Measurements from ENCODE around the gene MKKS.

DNA sequence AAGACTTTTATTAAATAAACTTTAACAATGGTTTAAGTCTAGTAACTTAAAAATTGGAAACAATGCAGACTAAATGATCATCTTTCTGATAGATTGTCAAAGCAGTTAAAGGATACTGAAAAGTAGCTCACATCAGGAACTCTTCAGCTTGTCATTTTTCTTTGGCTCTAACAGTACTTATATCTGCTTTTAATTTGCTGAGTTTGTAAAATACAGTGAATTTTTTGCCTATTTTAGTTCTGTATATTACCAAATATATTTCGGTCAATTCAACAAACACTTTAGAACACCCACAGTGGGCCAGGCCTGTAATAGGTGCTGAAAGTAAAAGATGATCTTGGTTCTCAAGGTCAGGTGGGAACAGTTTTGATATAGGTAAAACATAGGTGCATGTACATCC, 22.3 kb downstream of the MKKS start:
- TF ChIP-seq CTCF (IDR thresholded peaks at IDR 0.05 in 2 of 3, conservative IDR thresholded peaks at IDR 0.05 in 1 of 3; ENCODE audit: control insufficient read depth in 2 of 3, extremely low read depth in 1 of 3, insufficient read depth in 1 of 3, low read depth in 3 of 3, low read length in 3 of 3) (no peak), RAD21 (IDR thresholded peaks at IDR 0.05; ENCODE audit: insufficient read depth, low read depth, low read length) (no peak), RAD51 (IDR thresholded peaks at IDR 0.05) (no peak), FOS (IDR thresholded peaks at IDR 0.05; ENCODE audit: borderline replicate concordance, extremely low read depth, insufficient read length) (no peak), SREBF1 (IDR thresholded peaks at IDR 0.05; ENCODE audit: low read length) (no peak), CREM (IDR thresholded peaks at IDR 0.05; ENCODE audit: low read depth) (no peak), NFYA (IDR thresholded peaks at IDR 0.05; ENCODE audit: borderline replicate concordance, low read depth, low read length) (no peak)

All from GM12878 (cell line).